HepG2 (cell line): ENCODE measurements around the gene ASIC2. TPM values are rescaled to one million over a fixed set of nuclear protein-coding genes. Genes with fewer than 3 reads are reported as not detected.

Source experiments
- ATAC-seq: fragments of 200-7000 bp; cut with Tn5 transposase; 3 replicates; pipeline ENCODE4 v1.9.1; 2020; ENCODE audit warnings: mild to moderate bottlenecking, moderate library complexity
- BruUV-seq: library from RNA; stranded (reverse); fragments of 400-500 nt; replicated peaks from 2 replicates; lab custom pipeline; 2021; lab: Mats Ljungman, UMichigan
- CTCF ChIA-PET: fragments of 300-600 bp; formaldehyde crosslinking; extraction: SDS; loops from one replicate; lab custom pipeline; 2021; ENCODE audit warnings: low total read pairs, inconsistent platforms, low intra/inter-chr PET ratio; lab: Yijun Ruan, JAX
- POLR2A ChIA-PET: fragments of 350-600 bp; sonication (Branson Sonifier 250); formaldehyde crosslinking; loops from one replicate; lab custom pipeline; 2020; ENCODE audit warnings: antibody characterized with exemption, inconsistent platforms; lab: Yijun Ruan, JAX
- DNase-seq: peaks from one replicate; pipeline ENCODE4 v3.0.0-alpha.2; 2015; ENCODE audit warnings: low spot score
- FAIRE-seq: peaks from 3 replicates; lab custom pipeline; 2011; peaks lifted over from hg19 to GRCh38; lab: Jason Lieb, UNC
- H2AFZ ChIP-seq: one replicate; pipeline ENCODE4 v1.6.1; 2011; ENCODE audit warnings: low read length, inconsistent platforms
- H3K27ac ChIP-seq: fragments of 300-600 bp; 3 replicates; pipeline ENCODE4 v1.8.0; 2011; ENCODE audit warnings: mixed run types, mild to moderate bottlenecking, mixed read lengths, low read length, inconsistent platforms; ENCODE audit not compliant: insufficient read depth; ENCODE audit errors: extremely low read length
- H3K27me3 ChIP-seq, 2 experiments: fragments of 200-600 bp in 1 of 2; 2 replicates in 1 of 2; 3 replicates in 1 of 2; pipeline versions ENCODE4 v1.6.0 to v1.8.0; 2011; ENCODE audit warnings: low read length in 2 of 2, mild to moderate bottlenecking in 2 of 2, moderate library complexity in 2 of 2, inconsistent platforms in 1 of 2; ENCODE audit not compliant: insufficient read depth in 2 of 2, control insufficient read depth in 1 of 2
- H3K36me3 ChIP-seq, 2 experiments: fragments of 200-600 bp in 1 of 2; replicated peaks in 1 of 2; 2 replicates in 1 of 2; 3 replicates in 1 of 2; pipeline versions ENCODE4 v1.5.1 to v1.8.0; 2011; ENCODE audit warnings: low read length in 2 of 2, inconsistent platforms in 1 of 2; ENCODE audit not compliant: insufficient read depth in 2 of 2, control insufficient read depth in 1 of 2
- H3K4me1 ChIP-seq: 2 replicates; pipeline ENCODE4 v1.5.1; 2012; ENCODE audit warnings: low read length, inconsistent platforms; ENCODE audit not compliant: insufficient read depth
- H3K4me2 ChIP-seq: 2 replicates; pipeline ENCODE4 v1.6.0; 2011; ENCODE audit warnings: low read depth, low read length, inconsistent platforms
- H3K4me3 ChIP-seq, 3 experiments: fragments of 200-600 bp in 1 of 3; sonication (generic), shearing (Covaris generic) in 1 of 3; replicated peaks in 1 of 3; 2 replicates each; pipeline ENCODE4 v1.5.1; 2011 to 2016; ENCODE audit warnings: low read length in 3 of 3, inconsistent platforms in 2 of 3, low read depth in 2 of 3, mild to moderate bottlenecking in 2 of 3, control low read depth in 1 of 3, mixed read lengths in 1 of 3; ENCODE audit not compliant: insufficient read depth in 1 of 3
- H3K79me2 ChIP-seq: one replicate; pipeline ENCODE4 v1.6.1; 2011; ENCODE audit warnings: low read length, inconsistent platforms; ENCODE audit not compliant: insufficient read depth
- H3K9ac ChIP-seq: 2 replicates; pipeline ENCODE4 v1.6.0; 2011; ENCODE audit warnings: mild to moderate bottlenecking, low read depth, low read length, inconsistent platforms; ENCODE audit not compliant: insufficient read depth
- H3K9me3 ChIP-seq: 2 replicates; pipeline ENCODE4 v1.5.1; 2012; ENCODE audit warnings: mild to moderate bottlenecking, low read length
- H4K20me1 ChIP-seq: 2 replicates; pipeline ENCODE4 v1.6.0; 2011; ENCODE audit warnings: inconsistent platforms, mild to moderate bottlenecking, low read length, moderate library complexity; ENCODE audit not compliant: insufficient read depth
- BHLHE40 ChIP-seq: IDR thresholded peaks from 2 replicates; pipeline ENCODE4 v1.6.1; 2011; ENCODE audit warnings: low read length, improper control_type of control experiment
- ELF1 ChIP-seq: sonication (generic); formaldehyde crosslinking; IDR thresholded peaks from 2 replicates; pipeline ENCODE4 v1.4.0; 2020; ENCODE audit warnings: missing genetic modification reagents
- FOXA3 ChIP-seq: IDR thresholded peaks from 2 replicates; pipeline ENCODE4 v1.6.1; 2016; ENCODE audit warnings: missing genetic modification reagents, missing compliant biosample characterization
- HNRNPH1 ChIP-seq: fragments of 200-400 bp; formaldehyde crosslinking; optimal IDR thresholded peaks from 2 replicates; pipeline ENCODE3; 2017; ENCODE audit warnings: mild to moderate bottlenecking, low read depth, low read length
- HOXA7 ChIP-seq: sonication (generic); formaldehyde crosslinking; IDR thresholded peaks from 2 replicates; pipeline ENCODE4 v1.8.1; 2022; ENCODE audit warnings: mild to moderate bottlenecking, missing genetic modification reagents, moderate library complexity
- JUND ChIP-seq: sonication (generic); formaldehyde crosslinking; IDR thresholded peaks from 2 replicates; pipeline ENCODE4 v1.8.0; 2022; ENCODE audit warnings: mild to moderate bottlenecking, missing genetic modification reagents
- PBX2 ChIP-seq: IDR thresholded peaks from 2 replicates; pipeline ENCODE4 v1.6.1; 2016; ENCODE audit warnings: control low read depth
- PPARG ChIP-seq: conservative IDR thresholded peaks from 2 replicates; pipeline ENCODE4 v1.6.1; 2016; ENCODE audit warnings: missing biosample characterization, missing genetic modification reagents
- RELA ChIP-seq: sonication (generic); formaldehyde crosslinking; IDR thresholded peaks from 2 replicates; pipeline ENCODE4 v1.4.0; 2020; ENCODE audit warnings: missing genetic modification reagents
- RFX1 ChIP-seq: fragments of 450-650 bp; IDR thresholded peaks from 2 replicates; pipeline ENCODE4 v1.6.1; 2017
- SKI ChIP-seq: fragments of 450-650 bp; IDR thresholded peaks from one replicate; pipeline ENCODE4 v1.6.1; 2018; ENCODE audit warnings: mild to moderate bottlenecking; ENCODE audit not compliant: partially characterized antibody
- SKIL ChIP-seq: sonication (generic); formaldehyde crosslinking; IDR thresholded peaks from 2 replicates; pipeline ENCODE4 v1.8.0; 2022; ENCODE audit warnings: missing genetic modification reagents, mild to moderate bottlenecking, moderate library complexity, borderline replicate concordance
- SRSF4 ChIP-seq: fragments of 200-400 bp; formaldehyde crosslinking; IDR thresholded peaks from one replicate; pipeline ENCODE4 v1.6.1; 2018; ENCODE audit warnings: mild to moderate bottlenecking, low read depth, low read length, moderate library complexity; ENCODE audit not compliant: poor library complexity, severe bottlenecking
- ZNF124 ChIP-seq: sonication (generic); formaldehyde crosslinking; IDR thresholded peaks from 2 replicates; pipeline ENCODE4 v1.4.0; 2020; ENCODE audit warnings: missing genetic modification reagents
- ZNF225 ChIP-seq: sonication (generic); formaldehyde crosslinking; IDR thresholded peaks from 2 replicates; pipeline ENCODE4 v1.4.0; 2020; ENCODE audit warnings: mild to moderate bottlenecking, missing genetic modification reagents
- ZNF230 ChIP-seq: sonication (generic); formaldehyde crosslinking; IDR thresholded peaks from 2 replicates; pipeline ENCODE4 v1.4.0; 2020; ENCODE audit warnings: mild to moderate bottlenecking, missing genetic modification reagents
- ZNF431 ChIP-seq: sonication (generic); formaldehyde crosslinking; IDR thresholded peaks from 2 replicates; pipeline ENCODE4 v1.9.0; 2022; ENCODE audit warnings: missing genetic modification reagents, low read depth, mild to moderate bottlenecking, borderline replicate concordance
- ZNF546 ChIP-seq: sonication (generic); formaldehyde crosslinking; conservative IDR thresholded peaks from 2 replicates; pipeline ENCODE4 v1.8.1; 2023; ENCODE audit warnings: mild to moderate bottlenecking, missing genetic modification reagents
- ZNF576 ChIP-seq: sonication (generic); formaldehyde crosslinking; IDR thresholded peaks from 2 replicates; pipeline ENCODE4 v1.4.0; 2020; ENCODE audit warnings: mild to moderate bottlenecking, missing genetic modification reagents
- ZSCAN31 ChIP-seq: sonication (generic); formaldehyde crosslinking; IDR thresholded peaks from 2 replicates; pipeline ENCODE4 v1.5.0; 2020; ENCODE audit warnings: low read depth, mild to moderate bottlenecking, missing genetic modification reagents
- WGBS: methylation state at CpG from one replicate; pipeline ENCODE4 v1.1.6; 2017; ENCODE audit warnings: low lambda C conversion rate; 5-methylcytosine and 5-hydroxymethylcytosine counted together
- in situ Hi-C: cut with HindIII; loops from 2 replicates; pipeline ENCODE4 v1.10.0; 2017; ENCODE audit warnings: low pct_unique_long_range_greater_than_20kb; ENCODE audit not compliant: extremely low pct_ligation_motif_present
- intact Hi-C: fragments of 100-400 bp; cut with micrococcal nuclease; formaldehyde crosslinking; loops from one replicate; pipeline ENCODE4 v1.10.0; 2022; ENCODE audit not compliant: unreplicated experiment
- polyA plus RNA-seq, 8 experiments: library from polyadenylated mRNA; depleted of rRNA in 3 of 8; stranded (reverse) in 7 of 8; unstranded in 1 of 8; fragments of >200 nt; fragmentation: Illumina TruSeq in 4 of 8; extraction: Trizol in 4 of 8; gene quantifications; 2 replicates each; pipeline versions ENCODE4 v1.2.1 to v1.2.3, GENCODE V29; 2011 to 2016; ENCODE audit warnings: low read depth in 4 of 8, missing spikeins in 1 of 8, mixed read lengths in 1 of 8; ENCODE audit not compliant: insufficient read depth in 1 of 8
- total RNA-seq, 5 experiments: library from RNA; depleted of rRNA; stranded (reverse); fragments of >200 nt; fragmentation: Illumina TruSeq; extraction: Trizol; gene quantifications; 2 replicates each; pipeline ENCODE4 v1.2.3, GENCODE V29; 2016; ENCODE audit warnings: low read depth in 1 of 5

ASIC2 gene
- total and polyA plus RNA-seq, 2 of the 13 experiments (the other 11 are each of a cell fraction or from before 2014, with no cell fraction given): not detected

DNA sequence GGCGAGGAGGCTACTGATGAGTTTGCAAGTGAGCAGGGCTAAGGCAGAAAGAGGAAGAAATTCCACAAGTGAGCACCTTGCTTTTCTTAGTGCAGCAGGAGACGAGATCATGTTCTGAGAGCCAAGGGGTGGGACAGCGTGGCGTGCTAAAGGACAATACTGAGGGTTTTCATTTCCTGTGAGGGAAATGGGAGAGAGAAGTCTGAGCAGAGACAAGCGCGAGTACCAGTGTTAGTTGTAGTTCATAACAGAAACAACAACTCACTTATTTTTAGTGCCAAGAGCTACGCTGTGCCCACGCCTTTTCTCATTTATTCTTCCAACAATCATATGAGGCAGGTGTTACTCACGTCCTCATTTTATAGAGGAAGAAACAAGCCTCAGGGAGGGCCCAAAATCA, 299.1 kb downstream of the ASIC2 start (continued):
- no peak for TF ChIP-seq RFX1
- no peak for TF ChIP-seq ZSCAN31 (CRISPR knock-in tag)
- no peak for TF ChIP-seq HOXA7
- TF ChIP-seq, all 625 proteins: peak for 0

GRCh38 chr17:32992321-32993033, 300.6 kb downstream of the ASIC2 start:
- Histone ChIP-seq H2AFZ (no peak overlapping the region), H3K4me2 (no peak overlapping the region), H3K4me1 (no peaks in the 10 kb centered on the region), H4K20me1 (no peaks in the 10 kb centered on the region), H3K9me3 (peaks cover 17% of the 10 kb centered on the region), H3K36me3 (no peaks in the 10 kb centered on the region), H3K27me3 (peaks cover 3 to 30% of the 10 kb centered on the region in 2 experiments; a peak in 3 of 5 replicates), H3K9ac (no peak overlapping the region), H3K27ac (no peak overlapping the region), H3K79me2 (no peaks in the 10 kb centered on the region), H3K4me3 (no peak overlapping the region)
- CTCF ChIA-PET: no interaction called here
- intact Hi-C loops: no loop called here
- ATAC-seq (no peak), FAIRE-seq (no peak), DNase-seq (no peak)
- no TSS peak for BruUV-seq
- in situ Hi-C loops: no loop called here
- TF ChIP-seq FOXA3 (CRISPR knock-in tag): no peak
- TF ChIP-seq HNRNPH1: no peak
- TF ChIP-seq ZNF225 (CRISPR knock-in tag): no peak
- TF ChIP-seq RELA: no peak
- no peak for TF ChIP-seq ELF1
- TF ChIP-seq ZNF546: no peak
- TF ChIP-seq ZNF576 (CRISPR knock-in tag): no peak
- no peak for TF ChIP-seq PBX2
- TF ChIP-seq SKIL (CRISPR knock-in tag): no peak
- no peak for TF ChIP-seq SKI
- TF ChIP-seq ZNF124 (CRISPR knock-in tag): no peak
- TF ChIP-seq SRSF4: no peak
- TF ChIP-seq PPARG (CRISPR knock-in tag): no peak
- TF ChIP-seq ZNF230 (CRISPR knock-in tag): no peak
- no peak for TF ChIP-seq JUND (CRISPR knock-in tag)
- TF ChIP-seq BHLHE40: no peak
- TF ChIP-seq ZNF431: no peak
- TF ChIP-seq, all 625 proteins: peak for 0
- 33% methylated on average over 13 of the region's 13 CpGs for WGBS
- POLR2A ChIA-PET: no interaction called here
